A549 (cell line): ENCODE results near the gene CD2.

Experiments
- CTCF ChIP-seq: fragments of >200 bp; sonication (Bioruptor Twin); formaldehyde crosslinking; IDR thresholded peaks from 3 replicates; pipeline ENCODE4 v1.5.1; 2016
- ESRRA ChIP-seq: fragments of 150-350 bp; IDR thresholded peaks from 2 replicates; pipeline ENCODE4 v1.6.1; 2014; ENCODE audit warnings: mild to moderate bottlenecking, low read length, borderline replicate concordance
- FOSL2 ChIP-seq, 2 experiments: fragments of 450-650 bp in 1 of 2; fragments of >200 bp in 1 of 2; sonication (Bioruptor Twin) in 1 of 2; formaldehyde crosslinking; IDR thresholded peaks; 2 replicates each; pipeline versions ENCODE4 v1.5.0 to v1.6.1; 2016 to 2020; ENCODE audit warnings: mild to moderate bottlenecking in 1 of 2, moderate library complexity in 1 of 2
- HDAC2 ChIP-seq: fragments of 200-600 bp; sonication (generic); IDR thresholded peaks from 2 replicates; pipeline ENCODE4 v1.6.1; 2016
- HES2 ChIP-seq: fragments of >200 bp; sonication (Bioruptor Twin); formaldehyde crosslinking; IDR thresholded peaks from 2 replicates; pipeline ENCODE4 v1.6.1; 2016
- MAFK ChIP-seq: fragments of 450-650 bp; IDR thresholded peaks from 2 replicates; pipeline ENCODE4 v1.6.1; 2014; ENCODE audit not compliant: partially characterized antibody
- MAX ChIP-seq: IDR thresholded peaks from 2 replicates; pipeline ENCODE4 v1.6.1; 2012
- POLR2A ChIP-seq: IDR thresholded peaks from 2 replicates; pipeline ENCODE4 v1.6.1; 2012; ENCODE audit warnings: mild to moderate bottlenecking, low read length
- REST ChIP-seq: fragments of 200-600 bp; sonication (generic); IDR thresholded peaks from 2 replicates; pipeline ENCODE4 v1.6.1; 2016; ENCODE audit warnings: antibody characterized with exemption, mild to moderate bottlenecking, moderate library complexity
- RNF2 ChIP-seq: fragments of 200-600 bp; sonication (generic); IDR thresholded peaks from 2 replicates; pipeline ENCODE4 v1.6.1; 2016; ENCODE audit warnings: low read depth, mild to moderate bottlenecking, antibody characterized with exemption, moderate library complexity, borderline replicate concordance

GRCh38 chr1:116753312-116753711, 918 bp upstream of the CD2 start:
- no peak for TF ChIP-seq FOSL2 (IDR thresholded peaks at IDR 0.05)
- TF ChIP-seq FOSL2 (CRISPR knock-in tag; IDR thresholded peaks at IDR 0.05): no peak
- no peak for TF ChIP-seq REST
- no peak for TF ChIP-seq POLR2A
- no peak for TF ChIP-seq CTCF
- TF ChIP-seq HES2: no peak
- TF ChIP-seq HDAC2: no peak
- TF ChIP-seq MAFK: no peak
- no peak for TF ChIP-seq MAX
- TF ChIP-seq RNF2: no peak
- TF ChIP-seq ESRRA: no peak
